SKM-1 treated with dmso at 0.1 percent for 144 hours (cell line): ENCODE results near the gene ARHGDIB.

Experiments
- DNase-seq: peaks from one replicate; lab custom pipeline; 2025; ENCODE audit not compliant: unreplicated experiment; lab: John Stamatoyannopoulos, UW

ARHGDIB gene

GRCh38 chr12:14934511-14934910 lies 26.9 kb downstream of the ARHGDIB start:
- no peak for DNase-seq

DNA sequence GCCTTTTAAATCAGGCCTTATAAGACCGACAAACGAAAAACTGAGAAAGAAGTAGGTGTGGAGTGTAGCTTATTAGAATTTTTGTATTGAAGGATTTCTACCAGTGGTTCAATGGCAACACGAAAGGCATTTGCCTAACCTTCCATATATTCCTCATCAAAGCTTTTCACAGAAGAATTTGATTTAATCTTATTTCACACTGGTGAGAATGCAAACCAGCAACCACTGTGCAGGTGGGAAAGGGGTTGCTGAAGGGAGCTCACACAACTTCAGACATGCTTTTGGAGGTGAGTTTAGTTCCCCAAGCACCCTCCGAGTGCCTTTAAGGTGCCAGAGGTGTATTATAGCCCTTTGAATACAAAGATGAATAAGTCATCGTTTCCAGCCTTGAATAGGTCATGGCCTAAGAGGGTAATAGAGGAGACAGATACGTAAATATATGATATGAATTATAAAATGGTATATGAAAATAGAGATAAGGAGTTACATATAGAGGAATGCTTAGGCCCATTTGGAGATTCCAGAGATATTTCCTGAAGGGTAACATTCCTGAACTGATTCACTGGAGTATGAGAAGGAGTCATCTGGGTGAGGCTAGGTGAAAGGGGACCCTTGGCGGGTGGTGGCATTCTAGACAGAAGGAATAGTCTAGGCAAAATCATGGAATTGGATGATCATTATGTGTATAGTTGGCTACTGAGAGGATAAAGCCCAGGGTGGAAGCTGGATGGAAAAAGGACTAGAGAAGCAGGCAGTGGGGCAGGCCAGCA lies 29.4 kb downstream of the ARHGDIB start:
- DNase-seq = no peak

DNA sequence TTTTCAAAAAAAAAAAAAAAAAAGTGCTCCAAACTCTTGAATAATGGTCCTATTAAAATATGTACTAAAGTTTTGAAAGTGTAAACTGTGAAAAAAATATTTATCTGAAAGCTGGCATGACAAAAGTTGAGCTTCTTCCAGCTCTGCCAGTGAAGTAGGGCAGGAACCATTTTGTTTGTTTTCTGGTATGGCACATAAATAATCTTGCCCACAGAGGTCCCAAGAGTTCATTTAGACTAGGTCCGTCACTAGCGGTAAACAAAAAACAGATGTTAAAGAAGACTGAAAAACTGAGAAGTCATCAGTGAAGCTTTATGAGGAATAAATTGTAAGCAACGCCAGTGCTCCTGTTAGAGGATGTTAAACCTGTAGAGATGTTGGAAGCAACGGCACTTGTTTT lies 30.0 kb downstream of the ARHGDIB start:
- DNase-seq = no peak

- DNase-seq = no peak
These were observed 31.1 kb downstream of the ARHGDIB start for GRCh38 chr12:14930299-14930698.

DNA sequence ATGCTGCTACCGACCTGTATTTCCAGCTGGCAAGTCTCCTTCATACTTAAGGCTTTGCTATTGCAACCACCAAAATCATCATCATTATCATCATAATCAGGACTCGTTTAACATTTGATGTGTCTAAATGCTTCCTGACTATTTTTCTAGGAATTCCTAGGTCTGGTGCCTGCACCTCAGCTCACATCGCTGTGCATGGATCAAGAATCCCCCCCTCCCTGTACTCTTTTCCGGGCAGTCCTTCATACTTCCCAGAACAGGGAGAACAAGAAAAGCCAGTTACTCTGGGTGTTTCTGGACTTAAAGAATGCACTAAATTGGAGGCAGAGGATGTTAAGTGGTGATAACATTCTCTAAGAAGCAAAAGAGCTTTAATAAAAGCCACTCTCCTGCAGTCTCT lies 32.5 kb downstream of the ARHGDIB start:
- no peak for DNase-seq

DNA sequence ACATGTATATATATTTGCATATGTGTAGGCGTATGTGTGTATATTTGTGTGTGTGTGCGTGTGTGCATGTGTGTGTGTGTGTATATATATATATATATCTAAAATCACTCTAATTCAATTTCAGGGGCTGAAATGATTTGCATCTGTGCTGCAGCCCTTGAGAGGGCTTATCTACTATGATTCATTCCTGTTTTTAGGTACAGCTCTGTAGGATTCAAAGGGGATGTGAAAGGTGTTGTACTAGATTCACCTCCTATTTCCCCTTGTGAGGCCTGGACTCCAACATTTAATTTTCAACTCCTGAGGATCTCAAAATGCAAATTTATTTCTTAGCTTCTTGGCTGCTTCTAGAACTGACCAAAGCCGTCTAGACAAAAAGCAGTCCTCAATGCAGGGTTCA lies 34.1 kb downstream of the ARHGDIB start:
- DNase-seq = no peak

DNA sequence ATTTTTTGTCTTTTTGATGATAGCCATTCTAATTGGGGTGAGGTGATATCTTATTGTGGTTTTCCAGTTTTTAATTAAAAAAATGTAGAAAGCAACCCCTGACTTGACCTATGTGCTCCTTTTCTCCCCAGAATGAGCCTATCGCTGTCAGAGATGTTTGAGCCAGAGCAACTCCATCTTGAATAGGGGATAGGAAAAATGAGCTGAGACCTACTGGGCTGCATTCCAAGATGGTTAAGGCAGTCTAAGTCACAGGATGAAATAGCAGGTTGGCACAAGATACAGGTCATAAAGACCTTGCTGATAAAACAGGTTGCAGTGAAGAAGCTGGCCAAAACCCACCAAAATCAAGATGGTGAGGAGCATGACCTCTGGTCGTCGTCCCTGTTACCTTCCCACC lies 36.9 kb downstream of the ARHGDIB start:
- DNase-seq = no peak

GRCh38 chr12:14923944-14924343 lies 37.5 kb downstream of the ARHGDIB start:
- DNase-seq = no peak

GRCh38 chr12:14921218-14921617 lies 40.2 kb downstream of the ARHGDIB start:
- DNase-seq = no peak

DNA sequence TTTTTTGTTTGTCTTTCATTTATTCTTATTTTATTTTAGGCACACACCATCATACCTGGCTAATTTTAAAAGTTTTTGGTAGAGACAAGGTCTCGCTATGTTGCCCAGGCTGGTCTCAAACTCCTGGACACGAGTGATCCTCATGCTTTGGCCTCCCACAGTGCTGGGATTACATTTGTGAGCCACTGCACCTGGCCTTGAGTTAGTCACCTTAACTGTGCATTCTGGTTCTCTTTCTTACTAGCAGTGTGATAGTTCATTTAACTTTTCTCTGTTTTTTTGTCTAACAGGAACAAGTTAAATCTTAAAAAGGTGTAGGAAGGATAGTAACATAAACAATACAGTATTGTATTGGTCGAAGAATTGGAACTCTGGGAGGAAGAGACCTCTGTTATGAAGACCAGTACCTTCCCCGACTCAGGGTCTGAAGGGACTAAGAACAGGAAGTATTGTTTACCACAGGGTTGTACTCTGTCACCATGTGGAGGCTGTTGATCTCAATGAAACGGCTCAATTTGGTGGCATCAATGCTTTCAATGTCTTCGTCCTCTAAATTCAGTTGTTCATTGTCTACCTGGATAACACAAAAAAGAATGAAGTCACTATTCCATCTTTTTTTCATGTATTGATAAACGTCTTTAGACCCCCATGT lies 40.8 kb downstream of the ARHGDIB start:
- no peak for DNase-seq

DNA sequence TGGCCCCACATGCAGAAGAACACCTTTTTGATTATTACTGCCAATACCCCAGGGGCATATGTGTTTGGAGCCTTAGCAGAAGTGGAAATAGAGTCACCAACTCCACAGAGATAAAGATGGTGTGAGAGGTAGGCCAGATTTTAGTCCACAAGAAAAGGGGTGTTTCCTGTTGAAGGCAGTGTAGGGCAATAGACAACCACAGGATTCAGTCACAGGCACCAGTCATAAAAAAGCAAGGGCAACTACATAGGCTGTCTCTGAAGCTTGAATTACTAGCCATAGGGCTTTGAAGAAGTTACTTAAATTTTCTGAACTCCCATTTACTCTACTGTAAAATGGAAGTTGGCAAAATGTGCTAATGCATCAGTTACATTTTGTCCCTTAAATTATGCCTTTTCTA lies 41.9 kb downstream of the ARHGDIB start:
- DNase-seq = no peak

DNA sequence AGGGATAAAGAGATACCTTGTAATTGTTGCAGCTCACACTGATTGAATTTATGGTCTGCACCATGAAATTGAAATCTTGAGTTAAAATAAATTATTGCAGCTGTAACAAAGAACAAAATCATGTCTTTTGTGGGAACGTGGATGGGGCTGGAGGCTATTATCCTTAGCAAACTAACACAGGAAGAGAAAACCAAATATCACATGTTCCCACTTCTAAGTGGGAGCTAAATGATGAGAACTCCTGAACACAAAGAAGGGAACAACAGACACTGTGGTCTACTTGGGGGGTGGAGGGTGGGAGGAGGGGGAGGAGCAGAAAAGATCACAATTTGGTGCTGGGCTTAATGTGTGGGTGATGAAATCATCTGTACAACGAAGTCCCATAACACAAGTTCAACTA lies 45.7 kb downstream of the ARHGDIB start:
- DNase-seq = no peak

DNA sequence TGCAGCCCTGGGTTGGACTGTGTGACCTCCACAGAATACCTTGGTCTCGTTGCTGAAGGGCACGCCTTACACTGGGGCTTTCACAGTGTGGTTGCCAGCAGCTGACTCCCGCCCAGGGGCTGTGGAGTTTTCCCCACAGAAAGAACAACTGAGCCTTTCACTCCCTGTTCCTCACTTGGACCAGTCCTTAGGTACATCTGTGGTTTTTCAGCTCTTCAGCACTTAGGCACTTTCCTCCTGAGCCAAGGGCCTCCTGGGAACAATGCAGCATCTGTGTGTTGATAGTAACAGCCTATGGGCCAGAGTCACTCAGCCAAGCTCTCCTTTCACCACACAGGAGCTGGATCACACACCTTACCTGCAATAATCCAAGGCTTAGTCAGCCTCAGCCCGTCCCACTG lies 48.0 kb downstream of the ARHGDIB start:
- DNase-seq = no peak

GRCh38 chr12:14911131-14911530 lies 50.3 kb downstream of the ARHGDIB start:
- no peak for DNase-seq

GRCh38 chr12:14910090-14910915 lies 51.1 kb downstream of the ARHGDIB start:
- DNase-seq = no peak

DNA sequence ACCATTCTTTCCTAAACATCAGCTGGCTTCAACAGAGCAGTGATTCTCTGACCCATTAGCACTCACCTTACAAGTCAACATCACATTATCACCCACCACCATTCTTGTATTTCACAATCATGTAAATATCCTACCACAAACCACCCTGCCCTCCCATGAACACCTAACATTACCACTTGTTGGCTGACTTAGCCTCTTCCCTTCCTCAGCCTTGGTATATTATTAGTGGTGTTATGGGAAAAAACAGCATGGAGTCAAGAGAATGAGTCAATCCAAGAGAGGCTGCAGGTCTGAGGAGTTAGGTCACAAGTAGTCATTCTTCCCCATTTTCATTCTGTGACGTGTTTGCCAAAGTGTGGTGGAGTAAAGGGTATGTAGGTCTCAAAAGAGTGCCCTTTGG lies 53.4 kb downstream of the ARHGDIB start:
- no peak for DNase-seq

- DNase-seq = no peak
These were observed 55.3 kb downstream of the ARHGDIB start for GRCh38 chr12:14906114-14906513.

DNA sequence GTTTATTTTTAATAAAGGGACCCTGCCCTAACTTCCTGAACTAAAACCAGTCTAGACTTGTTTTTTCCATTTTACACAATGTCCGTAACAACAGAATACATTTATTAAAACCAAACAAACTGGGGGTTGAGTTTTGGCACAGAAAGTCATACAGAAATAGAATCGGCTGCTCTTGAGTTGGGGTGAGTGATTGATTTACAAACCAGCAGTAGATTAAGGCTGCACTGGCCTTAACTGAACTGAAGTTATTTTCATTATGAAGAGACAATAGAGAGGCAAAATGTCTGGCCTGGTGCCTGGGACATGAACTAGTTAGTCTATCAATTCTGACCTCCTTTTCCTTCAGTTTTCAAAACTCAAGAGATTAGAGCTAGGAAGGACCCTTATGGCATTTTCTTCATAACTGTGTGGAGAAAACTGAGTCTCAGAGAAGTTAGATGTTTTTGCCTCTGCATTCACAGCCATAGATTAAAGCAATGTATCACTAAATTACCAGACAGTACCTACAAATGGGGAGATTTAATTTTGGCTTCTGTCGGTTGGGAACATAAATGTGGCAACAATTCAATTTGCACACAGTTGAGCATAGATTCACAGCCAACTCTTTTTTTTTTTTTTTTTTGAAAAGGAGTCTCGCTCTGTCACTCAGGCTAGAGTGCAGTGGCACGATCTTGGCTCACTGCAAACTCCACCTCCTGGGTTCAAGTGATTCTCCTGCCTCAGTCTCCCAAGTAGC lies 56.0 kb downstream of the ARHGDIB start:
- no peak for DNase-seq

- DNase-seq = no peak
These were observed 56.5 kb downstream of the ARHGDIB start for GRCh38 chr12:14904854-14905253.

DNA sequence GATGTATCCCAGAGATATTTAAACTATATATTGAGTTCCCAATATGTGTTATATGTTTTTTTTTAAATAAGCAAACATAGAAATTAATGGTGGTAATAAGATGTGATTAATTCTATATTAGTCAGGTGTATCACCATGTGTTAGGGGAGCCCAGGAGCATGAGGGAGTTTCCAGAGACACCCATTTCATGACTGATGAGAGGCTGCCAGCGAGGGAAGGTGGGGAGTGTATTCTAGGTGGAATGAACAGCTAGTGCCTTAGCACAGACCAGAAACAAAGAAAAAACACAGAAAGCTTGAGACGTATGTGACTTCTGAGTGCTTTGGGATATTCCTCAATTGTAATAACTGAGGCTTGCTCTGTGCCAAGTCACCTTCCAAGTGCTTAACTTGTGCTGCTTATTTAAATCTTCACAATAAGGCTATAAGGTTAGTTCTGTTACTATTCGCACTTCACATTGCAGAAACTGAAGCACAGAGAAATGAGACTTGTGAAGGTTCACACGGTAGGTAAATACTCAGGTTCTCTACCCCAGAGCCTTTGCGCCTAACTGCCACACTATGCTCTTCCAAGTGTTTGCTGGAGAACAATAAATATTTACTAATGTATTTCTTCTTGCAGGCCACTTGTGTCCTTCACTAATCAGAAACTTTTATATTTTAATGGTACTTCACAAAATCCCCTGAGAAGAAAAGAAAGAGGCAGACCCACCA lies 57.9 kb downstream of the ARHGDIB start:
- no peak for DNase-seq

DNA sequence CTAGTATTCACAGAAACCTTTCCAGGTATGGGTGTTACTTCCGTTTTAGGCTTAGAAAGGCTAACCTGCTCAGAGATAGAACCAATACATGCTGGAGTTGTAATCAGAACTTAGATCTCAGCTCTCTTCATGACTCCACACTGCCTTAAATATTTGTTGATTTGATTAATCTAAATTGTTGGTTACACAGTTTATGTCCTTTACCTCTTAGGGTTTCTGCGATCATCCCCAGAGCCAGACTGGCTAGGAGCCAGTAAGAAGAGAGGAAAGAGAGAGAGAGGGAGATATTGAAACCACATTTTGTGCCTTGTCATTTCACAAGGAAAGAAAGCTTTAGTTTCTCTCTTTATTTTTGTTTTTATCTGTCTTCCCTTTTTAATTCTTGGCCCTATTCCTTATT lies 58.9 kb downstream of the ARHGDIB start:
- no peak for DNase-seq
